ENCODE data around the gene ASS1. TPM values are rescaled to one million over a fixed set of nuclear protein-coding genes. Genes with fewer than 3 reads are reported as not detected.

ASS1 gene
- total RNA-seq, 1 donor: 195 TPM

DNA sequence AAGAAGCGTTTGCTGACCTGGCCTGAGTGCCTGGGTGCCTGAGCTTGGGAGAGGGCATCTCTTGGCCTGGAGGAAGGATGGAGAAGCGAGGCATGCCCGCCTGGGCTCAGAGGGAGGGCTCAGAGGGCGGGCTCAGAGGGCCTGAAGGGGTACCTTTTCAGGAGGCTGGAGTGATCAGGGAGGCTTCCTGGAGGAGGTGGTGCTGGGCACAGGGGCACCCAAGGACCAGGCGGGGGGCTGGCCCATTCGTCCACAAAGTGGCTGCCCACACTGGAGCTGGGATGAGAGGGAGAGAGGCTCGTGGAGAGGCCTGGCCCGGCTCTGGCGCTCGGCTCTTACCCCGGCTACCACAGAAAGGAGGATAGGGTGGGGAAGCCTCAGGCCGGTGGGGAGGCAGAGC is 32.8 kb downstream of the ASS1 start:
- Histone ChIP-seq H3K4me2 (ENCODE audit: insufficient read depth, low read length) (no peak overlapping the region), H3K4me3 (ENCODE audit: insufficient read depth, low read length) (no peak overlapping the region), H3K4me1 (ENCODE audit: insufficient read depth, low read length) (no peaks in the 10 kb centered on the region), H3K79me2 (ENCODE audit: insufficient read depth, low read length) (no peaks in the 10 kb centered on the region), H2AFZ (ENCODE audit: low read length) (no peak overlapping the region), H3K9me3 (ENCODE audit: low read depth, low read length) (no peaks in the 10 kb centered on the region), H4K20me1 (ENCODE audit: insufficient read depth, low read length) (peaks cover 4% of the 10 kb centered on the region), H3K27ac (ENCODE audit: low read depth, low read length) (no peak overlapping the region), H3K36me3 (ENCODE audit: insufficient read depth, low read length) (peaks cover 11% of the 10 kb centered on the region), H3K27me3 (ENCODE audit: insufficient read depth, low read length) (no peaks in the 10 kb centered on the region)
- TF ChIP-seq, protein P1, sequence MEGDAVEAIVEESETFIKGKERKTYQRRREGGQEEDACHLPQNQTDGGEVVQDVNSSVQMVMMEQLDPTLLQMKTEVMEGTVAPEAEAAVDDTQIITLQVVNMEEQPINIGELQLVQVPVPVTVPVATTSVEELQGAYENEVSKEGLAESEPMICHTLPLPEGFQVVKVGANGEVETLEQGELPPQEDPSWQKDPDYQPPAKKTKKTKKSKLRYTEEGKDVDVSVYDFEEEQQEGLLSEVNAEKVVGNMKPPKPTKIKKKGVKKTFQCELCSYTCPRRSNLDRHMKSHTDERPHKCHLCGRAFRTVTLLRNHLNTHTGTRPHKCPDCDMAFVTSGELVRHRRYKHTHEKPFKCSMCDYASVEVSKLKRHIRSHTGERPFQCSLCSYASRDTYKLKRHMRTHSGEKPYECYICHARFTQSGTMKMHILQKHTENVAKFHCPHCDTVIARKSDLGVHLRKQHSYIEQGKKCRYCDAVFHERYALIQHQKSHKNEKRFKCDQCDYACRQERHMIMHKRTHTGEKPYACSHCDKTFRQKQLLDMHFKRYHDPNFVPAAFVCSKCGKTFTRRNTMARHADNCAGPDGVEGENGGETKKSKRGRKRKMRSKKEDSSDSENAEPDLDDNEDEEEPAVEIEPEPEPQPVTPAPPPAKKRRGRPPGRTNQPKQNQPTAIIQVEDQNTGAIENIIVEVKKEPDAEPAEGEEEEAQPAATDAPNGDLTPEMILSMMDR (IDR thresholded peaks at IDR 0.05; ENCODE audit: extremely low read depth, low read depth, low read length): no peak
- DNase-seq (ENCODE audit: insufficient read length, low spot score, missing footprints): no peak

DNA sequence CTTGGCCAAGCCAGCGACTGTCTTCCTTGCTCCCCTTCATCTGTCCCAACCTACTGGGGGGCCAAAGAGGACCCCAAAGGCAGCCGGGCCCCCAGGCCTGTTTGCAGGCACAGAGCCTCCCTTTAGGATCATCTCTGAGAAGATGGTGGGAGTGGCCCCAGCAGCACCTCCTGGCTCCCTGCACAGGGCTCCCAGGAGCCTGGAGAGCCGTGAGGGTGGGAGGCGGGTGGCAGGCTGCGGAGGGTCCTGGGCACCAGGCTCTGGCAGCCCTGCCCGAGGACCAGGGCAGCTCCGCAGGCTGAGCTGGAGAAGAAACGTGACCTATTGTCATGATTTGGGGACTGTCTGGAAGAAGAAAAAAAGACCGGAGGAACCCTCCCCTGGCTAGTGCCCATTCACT is 33.4 kb downstream of the ASS1 start:
- Histone ChIP-seq H2AFZ (ENCODE audit: low read length) (no peak overlapping the region), H3K4me2 (ENCODE audit: insufficient read depth, low read length) (no peak overlapping the region), H3K36me3 (ENCODE audit: insufficient read depth, low read length) (peaks cover 11% of the 10 kb centered on the region), H4K20me1 (ENCODE audit: insufficient read depth, low read length) (peaks cover under 1% of the 10 kb centered on the region), H3K27ac (ENCODE audit: low read depth, low read length) (no peak overlapping the region), H3K4me3 (ENCODE audit: insufficient read depth, low read length) (no peak overlapping the region), H3K27me3 (ENCODE audit: insufficient read depth, low read length) (no peaks in the 10 kb centered on the region), H3K79me2 (ENCODE audit: insufficient read depth, low read length) (no peaks in the 10 kb centered on the region), H3K9me3 (ENCODE audit: low read depth, low read length) (no peaks in the 10 kb centered on the region), H3K4me1 (ENCODE audit: insufficient read depth, low read length) (no peaks in the 10 kb centered on the region)
- TF ChIP-seq, protein P1 (IDR thresholded peaks at IDR 0.05; ENCODE audit: extremely low read depth, low read depth, low read length): no peak
- no peak for DNase-seq (ENCODE audit: insufficient read length, low spot score, missing footprints)

GRCh38 chr9:130478736-130479575 is 34.2 kb downstream of the ASS1 start:
- no peak overlapping the region for H3K4me3 ChIP-seq (ENCODE audit: insufficient read depth, low read length)
- no peaks in the 10 kb centered on the region for H3K9me3 ChIP-seq (ENCODE audit: low read depth, low read length)
- DNase-seq (ENCODE audit: insufficient read length, low spot score, missing footprints): no peak
- peaks cover 11% of the 10 kb centered on the region for H3K36me3 ChIP-seq (ENCODE audit: insufficient read depth, low read length)
- TF ChIP-seq, protein P1 (IDR thresholded peaks at IDR 0.05; ENCODE audit: extremely low read depth, low read depth, low read length): no peak
- no peak overlapping the region for H3K4me2 ChIP-seq (ENCODE audit: insufficient read depth, low read length)
- no peak overlapping the region for H3K27ac ChIP-seq (ENCODE audit: low read depth, low read length)
- no peaks in the 10 kb centered on the region for H3K79me2 ChIP-seq (ENCODE audit: insufficient read depth, low read length)
- H3K4me1 ChIP-seq (ENCODE audit: insufficient read depth, low read length): no peaks in the 10 kb centered on the region
- no peak overlapping the region for H2AFZ ChIP-seq (ENCODE audit: low read length)
- no peaks in the 10 kb centered on the region for H3K27me3 ChIP-seq (ENCODE audit: insufficient read depth, low read length)
- peaks cover 2% of the 10 kb centered on the region for H4K20me1 ChIP-seq (ENCODE audit: insufficient read depth, low read length)

GRCh38 chr9:130479587-130479986 is 34.8 kb downstream of the ASS1 start:
- Histone ChIP-seq H3K4me2 (ENCODE audit: insufficient read depth, low read length) (no peak overlapping the region), H3K9me3 (ENCODE audit: low read depth, low read length) (no peaks in the 10 kb centered on the region), H3K4me1 (ENCODE audit: insufficient read depth, low read length) (no peaks in the 10 kb centered on the region), H4K20me1 (ENCODE audit: insufficient read depth, low read length) (peaks cover 2% of the 10 kb centered on the region), H3K27me3 (ENCODE audit: insufficient read depth, low read length) (no peaks in the 10 kb centered on the region), H3K36me3 (ENCODE audit: insufficient read depth, low read length) (peaks cover 11% of the 10 kb centered on the region), H2AFZ (ENCODE audit: low read length) (no peak overlapping the region), H3K27ac (ENCODE audit: low read depth, low read length) (no peak overlapping the region), H3K4me3 (ENCODE audit: insufficient read depth, low read length) (no peak overlapping the region), H3K79me2 (ENCODE audit: insufficient read depth, low read length) (no peaks in the 10 kb centered on the region)
- DNase-seq (ENCODE audit: insufficient read length, low spot score, missing footprints): no peak
- TF ChIP-seq, protein P1 (IDR thresholded peaks at IDR 0.05; ENCODE audit: extremely low read depth, low read depth, low read length): no peak

All from osteoblast (primary cell).